Vagina (tissue), 2 donors: ENCODE data around the gene INSYN2A.

Experiments
- CTCF ChIP-seq, 3 experiments: fragments of 450-650 bp in 2 of 3; fragments of 200-600 bp in 1 of 3; sonication (generic) in 1 of 3; IDR thresholded peaks; one replicate each; pipeline ENCODE4 v1.5.1; 2017 to 2019; ENCODE audit warnings: antibody characterized with exemption in 3 of 3, mild to moderate bottlenecking in 2 of 3, moderate library complexity in 2 of 3
- POLR2AphosphoS5 ChIP-seq, 2 donors: sonication (generic); formaldehyde crosslinking; IDR thresholded peaks; one replicate each; pipeline ENCODE4 v1.9.0; 2017; ENCODE audit warnings: antibody characterized with exemption in 2 of 2, mild to moderate bottlenecking in 2 of 2, low read depth in 1 of 2; ENCODE audit not compliant: insufficient read depth in 1 of 2

GRCh38 chr10:127198721-127199120 is 2.3 kb upstream of the INSYN2A start:
- TF ChIP-seq CTCF (IDR thresholded peaks at IDR 0.05) (no peak), POLR2AphosphoS5 (IDR thresholded peaks at IDR 0.05; ENCODE audit: insufficient read depth in 1 of 2, low read depth in 1 of 2) (no peak)
